Stimulated activated CD4-positive, alpha-beta T cell treated with anti-CD3 and anti-CD28 coated beads, TNF-alpha, amount 100 ng/mL, for 4 hours (primary cell): Measurements from ENCODE around the gene SORCS2.

ENCODE experiments used
- DNase-seq, 3 experiments: peaks; one replicate each; pipeline ENCODE4 v3.0.0-alpha.2; 2020; ENCODE audit warnings: low read depth in 3 of 3

The SORCS2 gene

DNA sequence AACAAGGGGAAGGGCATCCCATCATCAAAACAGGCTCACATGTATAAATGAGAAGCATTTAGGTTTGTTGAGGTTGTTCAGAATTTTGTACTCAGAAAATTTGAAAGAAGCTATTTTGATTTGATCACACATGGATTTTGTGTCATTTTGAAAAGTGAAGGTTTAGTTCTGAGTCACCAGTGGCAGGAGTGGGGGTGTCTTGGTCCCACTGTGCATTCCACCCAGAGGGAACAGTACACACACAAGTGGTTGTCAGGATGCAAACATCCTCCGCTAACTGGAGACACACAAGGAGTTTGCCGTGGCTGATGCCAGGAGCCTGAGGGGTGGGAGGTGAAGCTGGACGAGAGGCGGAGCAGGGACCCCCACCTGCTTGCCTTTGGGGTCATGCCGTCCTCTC, 440.6 kb downstream of the SORCS2 start:
- DNase-seq, result no peak

DNA sequence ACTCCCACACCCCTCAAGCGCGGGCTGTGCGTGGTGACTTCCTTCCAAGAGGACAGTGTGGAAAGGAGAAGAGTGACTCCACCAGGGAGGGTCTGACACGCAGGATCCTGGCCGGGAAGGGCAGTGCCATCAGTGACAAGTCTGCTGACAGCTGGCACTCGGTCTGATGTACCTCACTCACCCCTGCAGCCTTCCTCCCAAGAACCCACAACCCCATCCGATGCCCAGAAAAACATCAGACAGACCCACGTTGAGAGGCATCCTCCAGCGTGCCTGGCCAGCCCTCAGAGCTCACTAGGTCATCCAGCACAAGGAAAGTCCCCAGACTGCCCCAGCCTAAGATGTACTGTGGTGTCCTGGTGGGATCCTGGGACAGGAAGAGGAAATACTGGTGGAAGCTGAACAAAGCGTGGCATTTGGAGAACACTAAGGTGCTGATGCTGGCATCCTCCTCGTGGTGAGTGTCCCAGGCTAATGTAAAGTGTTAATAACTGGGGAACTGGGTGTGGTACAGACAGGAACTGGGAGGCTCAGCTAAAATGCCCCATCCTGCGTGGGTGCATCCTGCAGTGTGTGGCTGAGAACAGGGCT, 442.4 kb downstream of the SORCS2 start:
- no peak for DNase-seq

DNA sequence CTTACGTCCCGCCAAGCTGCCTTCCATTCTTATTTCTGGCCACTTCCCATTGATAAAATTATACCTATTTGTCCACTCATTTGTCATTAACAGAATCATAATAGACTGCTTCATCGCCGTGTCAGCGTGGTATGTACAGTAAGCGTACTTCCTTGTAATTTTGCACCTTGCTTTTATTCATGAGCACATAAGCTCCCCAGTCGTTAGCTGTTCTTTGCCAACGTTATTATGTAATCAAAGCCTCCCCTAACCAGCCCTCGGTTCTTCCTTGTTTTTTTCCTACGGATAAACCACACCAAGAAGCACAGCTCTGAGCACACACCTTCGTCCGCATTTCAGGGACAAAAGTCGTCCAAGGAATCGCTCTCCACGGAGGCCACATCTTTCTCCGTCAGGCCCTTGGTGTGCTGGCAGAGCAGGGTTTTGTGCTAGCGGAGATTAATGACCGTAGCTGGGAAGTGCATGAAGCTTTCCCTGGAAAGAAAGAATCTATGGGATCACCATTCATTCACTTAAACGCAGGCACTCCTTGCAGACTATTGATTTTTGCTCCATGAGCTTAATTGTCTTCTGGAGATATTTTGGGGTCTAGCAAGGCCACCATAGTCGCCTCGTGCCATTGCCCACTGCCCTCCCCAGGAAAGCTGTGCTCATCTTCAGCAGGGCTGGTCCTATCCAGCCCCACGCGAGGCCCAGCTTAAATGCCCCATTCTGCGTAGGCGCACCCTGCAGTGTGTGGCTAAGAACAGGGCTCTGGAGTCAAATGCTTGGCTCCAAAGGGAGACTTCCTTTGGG, 443.3 kb downstream of the SORCS2 start:
- no peak for DNase-seq

DNA sequence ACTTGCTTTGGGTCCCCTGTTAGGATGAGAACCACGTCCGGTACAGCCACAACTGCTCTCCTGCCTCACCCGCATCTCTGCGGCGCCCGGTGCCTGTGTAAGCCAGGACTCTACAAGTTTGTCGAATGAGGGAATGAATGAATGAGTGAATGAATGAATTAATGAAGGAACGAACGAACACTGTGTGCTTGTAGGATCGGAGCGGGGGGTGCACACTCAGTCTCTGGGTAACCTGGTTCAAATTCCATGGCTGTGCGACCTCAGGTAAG, 443.8 kb downstream of the SORCS2 start:
- DNase-seq, result no peak

DNA sequence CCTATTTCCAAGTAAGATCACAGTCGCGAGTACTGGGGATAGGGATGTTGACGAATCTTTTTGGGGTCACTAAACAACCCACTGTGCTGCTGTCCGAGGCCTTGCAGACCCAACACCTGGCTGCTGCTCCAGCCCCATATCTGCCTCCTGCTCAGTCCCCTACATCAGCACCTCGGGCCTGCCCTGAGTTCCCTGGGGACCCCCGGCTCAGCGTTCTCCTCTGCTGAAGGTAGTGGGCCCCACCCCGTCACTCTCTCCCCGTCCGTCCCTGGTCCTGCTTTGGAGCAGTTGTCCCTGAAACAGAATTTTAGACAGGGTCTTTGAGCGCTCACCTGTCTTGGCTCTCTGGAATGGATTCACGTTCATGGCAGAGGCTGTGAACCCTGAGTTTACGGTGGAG, 444.8 kb downstream of the SORCS2 start:
- no peak for DNase-seq

DNA sequence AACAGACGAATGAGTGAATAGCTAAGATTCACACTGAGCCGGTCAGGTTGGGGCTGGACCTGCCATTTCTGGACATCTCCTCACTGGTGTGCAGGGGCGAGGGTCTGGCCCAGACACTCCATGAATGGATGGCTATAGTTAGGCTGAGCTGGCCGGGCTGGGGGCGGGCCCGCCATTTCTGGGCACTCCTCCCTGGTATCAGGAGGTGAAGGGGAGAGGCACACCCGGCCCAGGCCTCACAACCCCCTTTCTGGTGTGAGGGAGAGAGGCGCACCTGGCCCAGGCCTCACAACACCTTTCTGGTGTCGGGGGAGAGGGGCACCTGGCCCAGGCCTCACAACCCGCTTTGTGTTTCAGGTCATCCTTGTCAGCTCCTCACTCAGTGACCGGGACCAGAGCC, 445.6 kb downstream of the SORCS2 start:
- no peak for DNase-seq

DNA sequence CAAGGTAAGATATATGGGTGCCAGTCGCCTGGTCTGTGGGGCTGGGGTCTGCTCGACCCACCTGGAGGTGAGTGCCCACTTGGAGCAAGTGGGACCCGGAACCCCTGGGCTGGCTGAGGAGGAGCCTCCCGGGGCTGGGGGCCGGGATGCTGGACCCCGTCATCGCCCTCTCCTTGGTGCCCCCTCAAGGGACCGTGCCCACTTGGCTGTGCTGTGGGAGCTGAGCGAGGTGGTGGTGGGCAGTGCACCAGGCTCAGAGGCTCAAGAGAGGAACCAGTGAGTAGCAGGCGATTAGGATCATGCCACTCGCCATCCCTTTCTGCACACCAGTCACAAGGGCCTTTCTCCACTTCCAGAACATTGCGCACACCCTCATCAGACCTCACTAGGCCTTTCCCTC, 446.2 kb downstream of the SORCS2 start:
- DNase-seq, result no peak

DNA sequence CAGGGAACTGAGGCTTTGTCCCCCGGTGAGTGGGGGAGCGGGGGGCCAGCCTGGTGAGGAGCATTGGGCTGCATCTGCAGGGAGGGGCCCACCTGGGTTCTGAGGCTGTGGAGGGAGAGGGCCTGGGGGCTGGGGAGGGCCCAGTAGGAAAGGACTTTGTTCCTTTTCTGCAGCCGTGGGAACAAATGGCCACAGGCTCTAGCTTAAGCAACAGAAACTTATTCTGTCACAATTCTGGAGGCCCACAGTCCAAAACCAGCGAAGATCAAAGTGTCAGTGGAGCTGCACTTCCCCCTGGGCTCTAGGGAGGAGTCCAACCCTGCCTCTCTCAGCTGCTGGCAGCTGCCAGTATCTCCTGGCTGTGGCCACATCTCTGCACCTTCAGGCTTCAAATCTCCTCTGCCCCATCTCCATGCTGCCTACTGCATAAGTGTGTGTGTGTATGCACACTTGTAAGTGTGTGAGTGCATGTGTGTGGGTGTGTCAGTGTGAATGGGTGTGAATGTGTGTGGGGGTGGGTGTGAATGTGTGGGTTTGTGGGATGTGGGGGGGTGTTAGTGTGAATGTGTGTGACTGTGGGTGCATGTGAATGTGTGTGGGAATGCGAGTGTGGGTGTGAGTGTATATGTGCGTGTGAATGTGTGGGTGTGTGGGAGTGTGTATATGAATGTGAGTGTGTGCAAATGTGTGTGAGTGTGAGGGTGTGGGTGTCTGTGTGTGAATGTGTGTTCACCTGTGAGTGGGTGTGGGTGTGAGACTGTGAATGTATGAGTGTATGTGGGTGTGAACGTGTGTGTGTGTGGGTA, 446.8 kb downstream of the SORCS2 start:
- DNase-seq, result no peak

DNA sequence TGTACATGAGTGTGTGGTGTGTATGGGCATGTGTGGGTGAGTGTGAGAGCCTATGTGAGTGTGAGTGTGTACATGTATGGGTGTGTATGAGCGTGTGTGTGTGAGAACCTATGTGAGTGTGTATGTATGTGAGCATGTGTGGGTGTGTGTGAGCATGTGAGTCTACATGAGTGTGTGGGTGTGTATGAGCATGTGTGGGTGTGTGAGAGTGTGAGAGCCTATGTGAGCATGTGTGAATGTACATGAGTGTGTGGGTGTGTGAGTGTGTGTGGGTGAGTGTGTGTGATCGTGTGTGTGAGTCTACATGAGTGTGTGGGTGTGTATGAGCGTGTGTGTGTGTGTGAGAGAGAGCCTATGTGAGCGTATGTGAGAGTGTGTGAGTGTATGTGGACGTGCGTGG, 447.8 kb downstream of the SORCS2 start:
- DNase-seq, result no peak

DNA sequence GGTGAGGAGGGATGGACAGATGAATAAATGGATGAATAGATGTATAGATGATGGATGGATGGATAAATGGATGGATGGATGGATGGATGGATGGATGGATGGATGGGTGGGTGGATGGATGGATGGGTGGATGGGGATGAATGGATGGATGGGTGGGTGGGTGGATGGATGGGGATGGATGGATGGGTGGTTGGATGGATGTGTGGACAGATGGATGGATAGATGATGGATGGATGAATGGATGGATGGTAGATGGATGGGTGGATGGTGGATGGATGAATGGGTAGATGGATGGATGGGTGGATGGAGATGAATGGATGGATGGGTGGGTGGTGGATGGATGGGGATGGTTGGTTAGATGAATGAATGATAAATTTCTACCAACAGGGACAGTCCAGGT, 449.4 kb downstream of the SORCS2 start:
- no peak for DNase-seq

DNA sequence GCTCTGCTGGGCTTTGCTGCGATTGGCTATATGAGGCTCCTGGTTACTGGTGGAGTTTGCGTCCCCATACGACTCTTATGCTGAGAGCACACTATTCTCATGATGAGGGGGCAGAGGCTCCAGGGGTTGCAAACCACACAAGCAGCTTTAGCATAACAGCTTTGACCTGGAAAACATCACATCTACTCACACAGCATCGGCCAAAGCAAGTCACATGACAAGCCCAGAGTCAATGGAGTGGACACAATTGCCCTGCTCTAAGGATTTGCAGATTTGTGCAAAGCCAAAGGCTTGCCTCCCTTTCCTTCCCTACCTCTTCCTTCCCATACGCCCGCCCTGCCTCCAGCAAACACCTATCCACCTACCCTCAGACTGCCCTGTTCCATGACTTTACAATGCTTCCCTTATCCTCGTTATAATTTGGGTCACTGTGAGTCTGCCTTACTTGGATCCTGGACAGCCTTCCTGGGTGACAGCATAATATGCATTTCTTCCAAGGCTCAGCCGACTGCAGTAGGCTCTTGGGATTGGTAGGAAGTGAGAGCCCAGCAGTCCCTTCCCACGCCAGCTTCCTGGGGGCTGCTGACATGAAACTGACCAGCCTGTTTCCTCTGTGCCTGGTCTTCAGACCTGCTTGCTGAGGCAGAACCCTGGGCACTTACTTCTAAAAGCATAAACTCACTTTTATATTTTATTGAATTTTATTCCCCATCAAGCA, 450.6 kb downstream of the SORCS2 start:
- DNase-seq, result no peak

DNA sequence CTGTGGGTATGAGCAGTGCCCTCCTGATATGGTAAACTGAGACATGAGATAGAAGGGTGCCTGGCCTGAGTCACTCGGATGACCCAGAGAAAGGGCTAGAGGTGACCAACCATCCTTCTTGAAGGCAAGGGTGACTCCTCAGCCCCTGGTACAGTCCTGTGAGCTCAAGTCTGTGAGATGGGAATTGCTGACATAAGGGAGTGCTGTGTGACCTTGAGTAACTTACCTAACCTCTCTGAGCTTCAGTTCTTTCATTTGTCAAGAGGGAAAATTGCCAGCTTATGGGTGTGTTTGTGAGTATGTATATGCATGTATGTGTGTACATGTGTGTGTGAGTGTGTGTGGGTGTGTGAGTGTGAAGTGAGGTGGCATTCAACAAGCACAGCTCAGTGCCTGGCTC, 452.8 kb downstream of the SORCS2 start:
- no peak for DNase-seq

DNA sequence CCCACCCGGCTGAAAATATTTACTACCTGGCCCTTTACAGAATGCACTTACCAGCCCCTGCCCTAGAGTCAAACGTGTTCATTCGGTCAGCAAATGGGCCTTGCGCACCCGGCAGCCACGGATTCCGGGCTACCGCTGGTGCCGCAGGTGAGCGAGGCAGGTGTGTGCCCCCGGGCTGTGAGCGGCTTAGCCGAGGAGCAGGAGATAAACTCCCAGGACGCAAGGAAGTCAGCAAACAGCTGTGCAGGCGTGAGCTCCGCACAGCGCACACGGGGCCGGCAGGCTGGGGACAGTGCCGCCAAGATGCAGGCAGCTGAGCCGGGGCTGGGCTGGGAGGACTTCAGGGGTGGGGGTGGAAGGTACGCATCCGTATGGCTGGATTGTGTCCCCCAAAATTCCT, 453.6 kb downstream of the SORCS2 start:
- DNase-seq, result no peak

DNA sequence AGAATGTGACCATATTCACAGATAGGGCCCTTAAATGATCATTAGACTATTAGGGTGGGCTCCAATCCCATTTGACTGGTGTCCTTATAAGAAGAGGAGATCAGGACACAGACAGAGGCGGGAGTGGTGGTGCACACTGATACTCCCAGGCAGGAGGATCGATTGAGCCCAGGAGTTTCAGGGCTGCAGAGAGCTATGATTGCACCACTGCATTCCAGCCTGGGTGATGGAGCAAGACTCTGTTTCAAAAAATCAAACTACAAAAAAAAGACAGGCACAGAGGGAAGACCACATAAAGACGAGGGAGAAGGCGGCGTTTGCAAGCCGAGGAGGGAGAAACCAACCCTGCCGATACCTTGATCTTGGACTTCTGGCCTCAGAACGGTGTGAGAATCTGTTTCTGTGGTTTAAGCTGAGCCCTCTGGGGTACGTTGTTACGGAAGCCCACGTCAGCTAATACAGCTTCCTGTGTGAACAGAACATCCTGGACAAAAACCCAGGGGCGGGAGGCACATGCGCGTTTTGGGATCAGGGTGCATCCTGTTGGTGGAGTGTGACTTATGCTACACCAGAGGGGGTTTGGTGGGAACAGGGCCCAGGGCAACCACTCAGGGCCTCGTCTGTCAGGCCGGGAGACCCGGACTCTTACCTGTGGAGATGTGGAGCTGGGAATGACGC, 454.2 kb downstream of the SORCS2 start:
- DNase-seq, result no peak

DNA sequence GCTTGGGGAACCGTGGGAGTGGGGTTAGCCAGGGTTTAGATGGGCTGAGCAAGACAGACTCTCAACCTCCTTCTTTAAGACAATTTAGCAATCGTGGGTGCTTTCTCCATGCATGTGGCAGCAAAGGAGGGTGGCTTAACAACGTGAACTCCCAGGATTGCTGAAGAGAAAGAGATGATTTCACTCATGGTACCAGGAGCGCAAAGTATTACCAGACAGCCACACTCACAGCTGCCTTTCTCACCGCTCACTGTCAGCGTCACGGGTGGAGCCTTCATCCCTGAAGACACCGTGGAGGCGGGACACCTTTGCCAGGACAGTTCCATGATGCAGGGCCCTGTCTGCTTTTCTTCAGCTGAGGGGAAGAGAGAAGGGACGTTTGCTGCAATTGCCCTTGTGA, 454.8 kb downstream of the SORCS2 start:
- DNase-seq, result no peak

DNA sequence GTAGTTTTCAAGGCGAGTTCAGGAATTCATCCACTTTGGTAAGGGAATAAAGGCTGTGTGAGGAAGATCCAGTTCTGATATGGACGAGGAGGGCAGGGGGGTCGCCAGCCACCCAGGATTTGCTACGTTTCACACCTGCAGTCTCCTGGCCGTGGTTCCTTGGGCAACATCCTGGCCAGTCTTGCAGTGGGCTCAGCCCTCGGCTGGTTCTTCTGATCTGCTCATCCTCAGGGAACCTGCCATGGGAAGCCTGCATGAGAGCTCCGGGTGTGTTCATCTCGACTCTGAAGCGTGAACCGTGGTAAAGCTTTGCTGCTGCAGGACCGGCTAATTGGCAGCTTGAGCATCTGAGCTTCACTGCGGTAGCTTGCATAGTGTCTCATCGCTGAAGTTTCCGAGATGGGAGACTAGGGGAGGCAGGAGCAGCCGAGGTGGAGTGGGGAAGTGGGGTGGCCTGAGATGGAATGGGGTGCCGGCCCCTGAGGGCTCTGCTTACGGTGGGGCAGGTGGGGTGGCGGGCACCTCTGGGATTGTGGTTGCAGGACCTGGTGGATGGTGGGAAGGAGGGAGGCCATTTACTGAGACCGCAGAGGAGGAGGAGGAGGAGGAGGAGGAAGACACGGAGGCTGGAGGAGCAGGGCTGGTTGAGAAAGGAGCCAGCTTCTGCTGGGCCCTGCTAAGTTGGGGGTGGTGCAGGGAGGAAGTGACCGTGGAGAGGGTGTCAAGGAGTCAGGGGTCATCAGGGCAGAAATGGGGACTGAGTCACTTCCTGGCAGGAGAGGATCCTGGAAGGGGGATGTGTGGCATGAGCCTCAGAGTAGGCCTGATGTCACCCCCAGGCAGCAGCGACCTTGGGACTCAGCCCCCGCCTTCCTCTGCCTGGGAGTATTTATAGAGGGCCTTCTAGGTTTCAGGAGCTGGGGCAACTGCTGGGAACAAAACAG, 455.5 kb downstream of the SORCS2 start:
- DNase-seq, result no peak

DNA sequence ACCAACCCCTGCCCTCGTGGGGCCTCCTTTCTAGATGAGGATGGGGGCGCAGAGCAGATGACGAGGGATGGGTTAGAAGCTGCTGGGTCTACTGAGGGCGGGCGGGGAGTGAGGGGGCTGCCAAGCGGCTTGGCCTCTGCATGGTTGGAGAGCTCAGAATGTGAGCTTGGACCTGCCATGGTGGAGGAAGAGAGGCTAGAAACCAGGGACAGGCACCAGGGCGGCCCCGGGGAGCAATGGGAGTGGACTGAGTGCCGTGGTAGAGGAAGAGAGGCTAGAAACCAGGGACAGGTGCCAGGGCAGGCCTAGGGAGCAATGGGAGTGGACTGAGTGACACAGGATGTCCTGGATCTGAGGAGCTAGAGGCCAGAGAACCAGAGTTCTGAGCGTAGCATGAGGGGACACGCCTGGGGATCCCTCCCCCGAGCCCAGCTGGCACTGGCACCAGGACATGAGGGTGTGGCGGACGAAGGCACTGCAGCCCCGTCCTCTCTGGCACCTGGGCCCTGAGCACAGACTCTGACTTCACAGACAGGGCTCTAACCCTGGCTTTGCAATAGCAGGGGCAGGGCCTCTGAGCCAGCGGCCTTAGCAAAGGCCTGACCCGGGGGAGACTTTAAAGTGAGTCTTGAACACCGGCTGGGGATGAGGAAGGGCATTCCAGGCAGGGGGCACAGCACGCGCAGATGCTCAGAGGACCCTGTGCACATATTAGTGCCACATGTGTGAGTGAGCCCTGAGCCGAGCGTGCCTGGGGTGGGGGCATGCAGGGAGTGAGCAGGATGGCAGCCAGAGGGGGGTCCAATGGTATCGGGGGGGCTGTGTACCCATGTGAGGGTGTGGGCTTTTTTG, 456.4 kb downstream of the SORCS2 start:
- no peak for DNase-seq

DNA sequence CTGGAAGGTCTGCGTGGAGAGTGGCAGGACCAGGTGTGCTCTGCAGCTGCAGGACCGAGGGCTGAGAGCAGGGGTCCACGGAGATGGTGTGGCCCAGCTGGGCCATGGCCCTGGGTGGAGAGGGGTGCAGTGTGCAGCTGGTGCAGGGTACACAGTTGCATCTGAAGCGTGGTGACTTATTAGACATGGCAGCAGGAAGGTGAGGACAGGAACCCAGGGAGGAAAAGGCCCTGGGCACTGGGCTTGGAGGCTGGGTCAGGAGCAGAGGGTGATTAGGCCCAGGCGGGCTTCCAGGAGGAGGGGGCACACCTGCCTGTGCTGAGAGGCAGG, 457.0 kb downstream of the SORCS2 start:
- DNase-seq, result no peak

DNA sequence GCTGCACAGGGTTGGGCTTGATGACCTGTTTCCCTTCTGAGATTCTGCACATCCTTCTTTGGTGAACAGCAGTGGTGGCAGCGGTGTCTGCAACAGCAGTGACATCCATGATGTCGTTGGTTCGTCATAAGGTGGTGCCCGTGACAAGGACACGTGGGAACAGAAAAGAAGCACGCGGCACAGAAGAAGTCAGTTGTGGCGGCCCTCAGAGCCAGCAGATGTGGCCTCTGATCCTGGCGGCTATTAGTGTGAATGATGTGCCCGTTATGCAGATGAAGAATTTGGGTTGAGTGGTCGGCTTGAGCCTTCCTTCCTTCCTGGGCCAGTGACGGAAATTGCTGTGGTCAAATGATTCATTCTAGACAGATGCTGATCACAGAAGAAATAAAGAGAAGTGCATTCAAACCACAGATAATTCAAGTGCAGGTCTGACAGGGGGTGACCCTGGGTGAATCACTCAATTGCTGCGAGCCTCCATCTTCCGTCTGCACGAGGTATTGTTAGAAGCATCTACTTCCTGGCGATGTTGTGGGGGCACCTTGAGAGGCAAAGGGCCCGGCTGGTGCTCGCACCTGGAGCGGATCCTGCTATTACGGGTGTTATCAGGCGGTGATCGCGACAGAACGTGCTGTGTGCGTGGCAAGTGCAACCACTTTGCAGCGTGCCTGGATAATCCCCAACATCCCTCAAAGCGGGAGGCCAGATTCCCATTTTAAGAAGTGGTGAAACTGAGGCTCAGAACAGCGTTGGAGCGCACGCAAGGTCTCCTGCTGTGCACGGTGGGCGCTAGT, 457.6 kb downstream of the SORCS2 start:
- peak in 2 of 3 experiments; percentile 5 to 14 for DNase-seq
